ENCODE results near the gene A1BG.
"Not testable (repeated sequence)": the region's sequence is repeated elsewhere in the genome, so short reads cannot be mapped to it uniquely, and the experiment has no call there.

Gene A1BG

DNA sequence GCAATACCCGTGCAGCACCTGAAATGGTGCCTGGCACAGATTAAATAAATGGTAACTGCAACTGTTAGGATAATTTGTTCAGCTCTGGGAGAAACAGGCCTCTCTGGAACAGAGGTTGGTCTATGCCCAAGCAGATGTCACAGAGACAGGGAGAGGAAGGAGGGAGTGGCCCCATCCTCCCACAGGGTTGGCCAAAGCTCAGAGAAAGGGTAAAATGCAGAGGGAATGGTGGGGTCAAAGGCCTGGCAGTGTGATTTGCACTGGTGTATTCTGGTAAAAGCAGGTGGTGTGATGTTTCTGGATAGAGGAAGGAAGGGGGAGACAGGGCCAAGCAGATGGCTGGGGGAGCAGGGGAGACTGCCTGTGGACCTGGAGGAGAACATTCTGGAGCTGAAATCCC, 17.1 kb downstream of the A1BG start:
- no peak for DNase-seq (ENCODE audit: low spot score)

DNA sequence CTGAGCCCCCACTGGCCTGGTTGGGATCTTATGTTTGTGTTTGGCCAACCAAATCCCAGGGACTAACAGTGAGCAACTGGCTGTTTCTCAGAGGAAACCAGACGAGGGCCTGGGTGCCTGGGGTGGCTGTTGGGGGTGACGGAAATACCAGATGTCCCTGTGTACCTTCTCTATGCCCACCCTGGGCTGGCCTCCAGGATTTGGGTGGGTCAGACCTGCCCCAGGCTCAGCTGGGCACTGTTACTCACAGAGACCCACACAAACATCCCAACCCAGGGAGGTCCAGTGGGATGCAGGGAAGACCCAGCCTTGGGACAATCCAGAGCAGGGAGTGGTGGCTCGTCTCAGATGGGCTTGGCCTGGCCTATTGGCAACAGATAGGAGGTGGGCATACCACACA, 17.7 kb downstream of the A1BG start:
- no peak for DNase-seq (ENCODE audit: low spot score)

DNA sequence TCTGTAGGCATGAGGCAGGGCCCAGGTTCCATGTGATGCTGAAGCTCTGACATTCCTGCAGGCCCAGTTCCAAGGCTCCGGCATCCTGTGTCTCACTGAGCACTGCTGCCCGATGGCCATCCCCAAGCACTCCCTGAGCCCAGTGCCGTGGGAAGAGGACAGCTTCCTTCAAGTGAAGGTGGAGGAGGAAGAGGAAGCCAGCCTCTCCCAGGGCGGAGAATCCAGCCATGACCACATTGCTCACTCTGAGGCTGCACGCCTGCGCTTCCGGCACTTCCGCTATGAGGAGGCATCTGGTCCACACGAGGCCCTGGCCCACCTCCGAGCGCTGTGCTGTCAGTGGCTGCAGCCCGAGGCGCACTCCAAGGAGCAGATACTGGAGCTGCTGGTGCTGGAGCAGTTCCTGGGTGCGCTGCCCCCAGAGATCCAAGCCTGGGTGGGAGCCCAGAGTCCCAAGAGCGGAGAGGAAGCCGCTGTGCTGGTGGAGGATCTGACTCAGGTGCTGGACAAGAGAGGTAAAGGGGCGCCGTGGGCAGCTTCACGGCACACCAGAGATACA, 18.5 kb downstream of the A1BG start:
- DNase-seq (ENCODE audit: low spot score), result no peak

DNA sequence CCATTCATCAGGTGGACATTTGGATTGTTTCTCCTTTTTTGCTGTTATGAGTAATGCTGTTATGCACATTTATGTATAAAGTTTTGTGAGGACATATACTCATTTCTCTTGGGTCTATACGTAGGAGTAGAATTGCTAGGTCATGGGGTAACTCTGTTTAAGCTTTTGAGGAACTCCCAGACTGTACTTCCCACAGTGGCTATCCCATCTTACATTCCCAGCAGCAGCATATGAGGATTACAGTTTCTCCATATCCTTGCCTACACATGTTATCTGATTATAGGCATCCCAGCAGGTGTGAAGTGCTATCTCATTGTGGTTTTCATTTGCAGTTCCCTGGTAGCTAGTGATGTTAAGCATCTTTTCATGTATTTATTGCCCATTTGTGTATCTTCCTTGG, 20.6 kb downstream of the A1BG start:
- DNase-seq (ENCODE audit: low spot score), result no peak

DNA sequence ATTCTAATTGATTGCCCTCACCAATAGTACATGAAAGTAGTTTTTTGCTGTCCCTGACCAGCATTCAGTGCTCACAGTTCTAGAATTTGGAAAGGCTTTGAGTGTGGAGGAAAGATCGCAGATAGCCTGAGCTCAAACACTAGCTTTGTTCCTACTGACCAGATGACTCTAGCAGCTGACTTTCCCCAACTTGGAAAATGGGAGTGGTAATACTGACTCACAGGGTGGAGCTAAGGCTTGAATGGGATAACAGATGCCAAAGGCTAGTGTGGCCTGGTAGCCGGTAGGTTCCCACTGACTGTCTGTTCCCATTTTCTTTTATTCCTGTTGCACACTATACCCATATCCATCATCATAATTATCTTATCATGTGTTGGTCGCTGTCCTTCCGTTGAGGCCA, 22.8 kb downstream of the A1BG start:
- DNase-seq (ENCODE audit: low spot score), result no peak

DNA sequence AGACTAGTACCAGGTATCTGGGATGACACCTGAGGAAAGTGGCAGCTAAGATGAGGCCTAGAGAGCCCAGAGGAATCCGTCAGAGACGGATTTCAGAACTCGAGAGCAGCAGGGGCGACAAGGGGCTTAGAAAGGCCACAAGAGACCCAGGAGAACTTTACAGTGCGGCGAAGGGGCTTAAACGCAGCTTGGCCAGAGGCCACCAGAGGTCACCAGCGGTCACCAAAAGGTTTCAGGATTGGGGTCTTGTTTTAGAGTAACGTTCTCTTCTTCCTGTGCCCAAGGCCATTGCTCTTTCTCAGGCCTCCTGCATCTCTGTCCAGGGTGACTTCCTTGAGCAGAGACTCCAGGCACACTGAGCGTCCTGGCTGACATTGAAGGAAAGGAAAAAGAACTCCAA, 24.3 kb downstream of the A1BG start:
- DNase-seq (ENCODE audit: low spot score), result no peak

DNA sequence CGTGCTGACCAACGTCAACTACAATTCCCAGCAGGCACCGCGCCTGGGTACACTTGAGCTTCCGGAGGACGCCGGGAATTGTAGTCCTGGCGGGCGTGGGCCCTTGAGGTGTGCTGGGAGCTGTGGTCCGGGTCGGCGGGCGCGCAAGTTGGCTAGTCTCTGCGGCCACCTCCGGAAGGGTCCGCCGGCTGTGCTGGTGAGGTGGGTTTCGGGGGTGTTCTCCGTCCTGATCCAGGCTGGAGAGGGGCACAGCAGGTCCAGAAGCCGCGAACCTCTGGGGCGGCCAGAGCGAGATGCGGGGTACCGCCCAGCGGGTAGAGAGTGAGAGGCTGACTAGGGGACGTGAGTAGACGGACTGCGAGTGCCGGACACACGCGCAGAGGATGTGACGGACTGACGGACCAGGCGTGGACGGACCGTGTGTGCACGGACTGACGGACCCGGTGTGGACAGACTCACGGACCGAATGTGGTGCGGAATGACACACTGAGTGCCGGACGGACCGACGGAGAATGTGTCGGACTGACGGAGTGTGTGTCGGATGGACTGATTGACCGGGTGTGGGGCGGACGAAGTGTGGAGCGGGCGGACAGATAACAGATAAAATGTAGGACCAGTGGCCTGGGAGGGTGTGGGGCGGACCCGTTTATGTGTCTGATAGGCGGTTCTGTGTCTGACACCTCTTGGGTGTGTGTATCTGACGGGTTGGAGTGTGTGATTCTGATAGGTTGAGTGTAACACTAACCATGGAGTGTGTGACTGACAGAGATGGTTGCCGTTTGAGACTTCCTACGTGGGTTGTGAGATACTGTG, 26.2 kb downstream of the A1BG start, which contains the start of gene ZSCAN22:
Gene ZSCAN22, plus strand, starts transcription at position 81 of the 813 bp plus-strand sequence. CDS start 7,809 bp downstream, outside the sequence.
- peak; percentile 97 for DNase-seq (ENCODE audit: low spot score)

DNA sequence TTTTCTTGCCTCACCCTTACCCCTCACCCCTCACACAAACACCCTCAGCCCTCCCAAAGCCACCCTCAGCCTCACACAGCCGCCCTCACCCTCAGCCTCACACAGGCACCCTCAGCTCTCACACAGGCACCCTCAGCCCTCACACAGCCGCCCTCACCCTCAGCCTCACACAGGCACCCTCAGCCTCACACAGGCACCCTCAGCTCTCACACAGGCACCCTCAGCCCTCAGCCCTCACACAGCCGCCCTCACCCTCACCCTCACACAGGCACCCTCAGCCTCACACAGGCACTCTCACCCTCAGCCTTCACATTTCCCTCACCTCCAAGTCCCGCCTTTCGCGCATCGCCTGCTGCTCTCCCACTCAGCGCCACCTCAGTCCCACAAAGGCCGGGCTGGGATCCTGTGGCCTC, 26.8 kb downstream of the A1BG start:
- no peak for DNase-seq (ENCODE audit: low spot score)

DNA sequence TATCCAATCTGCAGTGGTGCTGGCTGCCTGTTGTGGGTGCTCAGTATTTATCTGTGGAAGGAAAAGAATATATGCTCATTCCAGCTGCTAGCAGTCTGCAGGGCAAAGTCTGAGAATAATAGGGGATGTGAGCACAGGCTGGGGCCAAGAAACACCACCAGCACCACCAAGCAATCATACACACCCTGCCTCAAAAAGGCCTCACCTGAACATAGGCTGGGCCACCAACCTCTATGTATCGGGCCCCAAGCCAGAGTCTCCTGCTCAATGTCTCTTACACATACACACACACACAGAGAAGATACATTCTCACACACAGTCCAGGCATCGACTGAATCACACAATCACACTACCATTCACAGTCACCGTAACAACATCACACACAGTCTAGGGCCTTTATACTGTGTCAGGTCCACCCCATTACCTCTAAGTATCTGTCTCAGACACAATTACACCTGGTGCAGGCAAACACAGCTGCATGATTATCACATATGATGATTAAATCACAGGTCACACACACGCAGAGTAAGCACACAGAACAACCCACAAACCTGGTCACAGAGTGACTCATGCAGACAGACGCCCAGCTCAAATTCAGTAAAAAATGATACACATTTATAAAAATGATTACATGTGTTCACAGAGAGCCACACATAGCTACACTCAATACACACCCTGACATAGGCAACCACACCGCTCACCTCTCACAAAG, 27.8 kb downstream of the A1BG start:
- no peak for DNase-seq (ENCODE audit: low spot score)

DNA sequence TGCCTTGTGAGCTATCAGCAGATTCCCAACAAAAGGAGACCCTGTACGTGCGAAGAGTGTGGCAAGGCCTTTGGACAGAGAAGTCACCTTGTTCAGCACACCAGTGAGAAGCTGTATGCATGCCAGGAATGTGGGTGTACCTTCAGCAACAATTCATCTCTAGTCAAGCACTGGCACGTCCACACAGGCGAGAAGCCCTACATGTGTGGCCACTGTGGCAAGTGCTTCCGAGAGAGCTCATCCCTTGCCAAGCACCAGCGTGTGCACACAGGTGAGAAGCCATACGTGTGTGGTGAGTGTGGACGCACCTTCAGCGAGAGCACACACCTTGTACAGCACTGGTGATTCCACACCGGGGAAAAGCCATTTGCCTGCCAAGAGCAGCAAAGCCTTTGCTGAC, 34.1 kb downstream of the A1BG start:
- no peak for DNase-seq (ENCODE audit: low spot score)

DNA sequence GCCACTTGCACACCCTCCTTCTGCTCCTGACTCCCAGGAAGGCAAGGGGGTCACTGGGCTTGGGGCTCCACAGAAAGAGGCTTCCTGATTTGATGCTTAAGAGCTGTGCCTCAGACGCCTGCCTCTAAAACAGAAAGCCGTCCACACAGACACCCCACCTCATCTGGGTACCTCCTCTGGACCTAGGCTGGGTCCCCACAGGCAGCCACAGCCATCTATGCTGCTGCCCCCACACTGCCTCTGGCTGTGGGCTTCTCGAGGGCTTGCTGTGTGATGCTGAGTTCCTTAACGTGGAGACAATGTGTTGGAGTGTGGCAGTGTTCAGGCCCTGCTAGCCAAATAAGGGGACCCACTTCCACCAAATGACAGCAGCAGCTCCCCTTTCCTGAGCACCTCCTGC, 35.0 kb downstream of the A1BG start:
- no peak for DNase-seq (ENCODE audit: low spot score)

DNA sequence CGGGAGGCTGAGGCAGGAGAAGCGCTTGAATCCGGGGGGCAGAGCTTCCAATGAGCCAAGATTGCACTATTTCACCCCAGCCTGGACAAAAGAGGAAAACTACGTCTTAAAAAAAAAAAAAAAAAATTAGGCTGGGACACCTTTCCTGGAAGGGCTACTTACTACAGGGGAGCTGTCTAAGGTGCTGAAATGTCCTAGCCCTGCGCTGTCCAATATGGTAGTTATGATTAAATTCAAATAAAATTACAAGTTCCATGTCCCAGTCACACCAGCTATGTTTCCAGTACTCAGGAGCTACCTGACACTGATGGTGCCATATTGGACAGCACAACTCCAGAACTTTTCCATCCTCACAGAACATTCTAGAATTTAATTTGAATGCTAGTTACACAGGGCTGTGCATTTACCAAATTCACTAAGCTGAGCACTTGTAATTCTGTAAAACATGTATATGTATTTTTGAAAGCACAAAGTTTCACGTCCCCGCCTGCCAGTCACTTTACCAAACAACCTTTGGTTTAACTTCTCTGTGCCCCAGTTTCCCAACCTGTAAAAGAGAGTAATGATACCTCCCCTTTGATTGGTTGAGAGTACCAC, 35.7 kb downstream of the A1BG start:
- no peak for DNase-seq (ENCODE audit: low spot score)

DNA sequence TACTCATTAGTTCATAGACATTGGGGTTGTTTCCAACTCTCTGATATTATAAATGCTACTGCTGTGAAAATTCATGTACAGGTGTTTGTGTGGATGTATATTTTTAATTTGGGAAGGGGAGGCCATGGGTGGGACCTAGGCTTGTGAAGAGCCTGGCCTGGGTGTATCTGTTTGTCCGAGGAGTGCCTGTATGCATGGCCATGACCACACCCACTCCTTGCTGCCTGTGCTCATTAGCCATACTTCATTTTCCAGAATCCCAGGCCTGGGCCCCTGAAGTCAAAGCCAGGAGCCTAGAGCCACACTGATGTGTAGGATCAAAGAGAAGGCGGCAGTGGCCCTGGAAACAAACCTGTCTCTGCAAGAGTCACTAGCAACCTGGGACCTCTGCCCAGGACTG, 37.7 kb downstream of the A1BG start:
- no peak for DNase-seq (ENCODE audit: low spot score)

DNA sequence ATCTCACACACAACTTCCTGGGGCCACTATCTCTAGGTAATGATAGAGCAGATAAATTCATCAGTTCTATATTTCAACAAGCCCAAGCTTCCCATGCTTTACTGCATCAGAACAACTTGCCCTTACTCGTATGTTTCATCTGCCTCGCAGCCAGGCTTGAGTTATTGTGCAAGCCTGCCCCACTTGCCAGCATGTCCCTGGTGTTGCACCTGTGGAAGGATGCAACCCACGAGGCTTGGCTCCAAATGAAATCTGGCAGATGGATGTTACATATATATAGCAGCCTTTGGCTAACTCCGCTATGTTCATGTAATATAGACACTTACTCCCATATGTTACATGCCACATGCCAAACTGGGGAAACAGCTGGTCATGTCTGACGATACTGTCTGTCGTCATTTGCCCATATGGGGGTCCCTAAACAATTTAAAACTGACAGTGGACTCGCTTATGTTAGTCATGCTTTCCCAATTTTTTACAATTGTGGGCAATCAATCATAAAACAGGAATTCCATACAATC, 41.9 kb downstream of the A1BG start:
- DNase-seq (ENCODE audit: low spot score), result no peak

DNA sequence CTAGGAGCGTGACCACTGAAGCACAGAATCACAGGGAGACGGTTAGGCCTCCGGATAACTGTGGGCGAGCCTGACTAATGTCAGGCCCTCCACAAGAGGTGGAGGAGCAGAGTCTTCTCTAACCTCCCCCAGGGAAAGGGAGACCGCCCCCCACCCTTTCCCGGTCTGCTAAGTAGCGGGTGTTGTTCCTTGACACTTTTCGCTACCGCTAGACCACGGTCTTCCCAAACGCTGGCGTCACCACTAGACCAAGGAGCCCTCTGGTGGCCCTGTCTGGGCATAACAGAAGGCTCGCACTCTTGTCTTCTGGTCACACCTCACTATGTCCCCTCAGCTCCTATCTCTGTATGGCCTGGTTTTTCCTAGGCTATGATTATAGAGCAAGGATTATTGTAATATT, 42.6 kb downstream of the A1BG start:
- DNase-seq (ENCODE audit: low spot score), result not testable (repeated sequence)

DNA sequence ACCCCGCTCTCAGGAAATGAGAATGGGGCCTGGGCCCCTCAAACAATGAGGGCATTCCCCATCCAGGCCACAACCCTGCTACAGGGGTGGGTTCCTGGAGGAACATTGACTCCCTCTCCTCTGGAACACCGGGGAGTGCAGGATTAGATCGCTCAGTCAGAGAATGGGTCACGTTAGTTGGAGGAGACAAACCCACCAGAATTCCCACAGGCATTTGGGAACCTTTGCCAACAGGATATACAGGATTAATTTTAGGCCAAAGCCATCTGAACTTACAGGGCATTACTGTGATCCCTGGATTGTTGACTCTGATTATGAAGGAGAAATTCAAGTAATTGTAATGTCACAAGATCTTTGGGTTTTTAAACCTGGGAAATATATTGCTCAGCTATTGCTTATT, 45.6 kb downstream of the A1BG start:
- DNase-seq (ENCODE audit: low spot score), result no peak

DNA sequence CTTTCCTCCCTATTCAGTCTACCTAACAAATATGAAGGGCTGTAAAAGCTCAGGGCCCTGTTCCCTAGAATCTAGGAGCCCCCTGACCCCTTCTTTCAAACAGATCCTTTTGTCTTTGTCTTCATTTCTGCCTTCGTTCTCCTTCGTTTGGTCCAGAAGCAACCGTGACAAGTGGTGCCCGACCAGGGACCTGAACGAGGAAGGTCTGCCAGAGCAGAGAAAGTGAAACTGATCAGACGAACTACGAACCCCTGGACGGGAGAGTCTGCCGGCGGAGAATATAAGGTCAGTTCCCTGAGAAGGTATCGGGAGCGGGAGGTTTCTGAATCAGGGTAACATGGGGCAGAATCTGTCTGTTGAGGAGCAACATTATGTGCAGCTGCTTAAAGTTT, 47.4 kb downstream of the A1BG start:
- no peak for DNase-seq (ENCODE audit: low spot score)

DNA sequence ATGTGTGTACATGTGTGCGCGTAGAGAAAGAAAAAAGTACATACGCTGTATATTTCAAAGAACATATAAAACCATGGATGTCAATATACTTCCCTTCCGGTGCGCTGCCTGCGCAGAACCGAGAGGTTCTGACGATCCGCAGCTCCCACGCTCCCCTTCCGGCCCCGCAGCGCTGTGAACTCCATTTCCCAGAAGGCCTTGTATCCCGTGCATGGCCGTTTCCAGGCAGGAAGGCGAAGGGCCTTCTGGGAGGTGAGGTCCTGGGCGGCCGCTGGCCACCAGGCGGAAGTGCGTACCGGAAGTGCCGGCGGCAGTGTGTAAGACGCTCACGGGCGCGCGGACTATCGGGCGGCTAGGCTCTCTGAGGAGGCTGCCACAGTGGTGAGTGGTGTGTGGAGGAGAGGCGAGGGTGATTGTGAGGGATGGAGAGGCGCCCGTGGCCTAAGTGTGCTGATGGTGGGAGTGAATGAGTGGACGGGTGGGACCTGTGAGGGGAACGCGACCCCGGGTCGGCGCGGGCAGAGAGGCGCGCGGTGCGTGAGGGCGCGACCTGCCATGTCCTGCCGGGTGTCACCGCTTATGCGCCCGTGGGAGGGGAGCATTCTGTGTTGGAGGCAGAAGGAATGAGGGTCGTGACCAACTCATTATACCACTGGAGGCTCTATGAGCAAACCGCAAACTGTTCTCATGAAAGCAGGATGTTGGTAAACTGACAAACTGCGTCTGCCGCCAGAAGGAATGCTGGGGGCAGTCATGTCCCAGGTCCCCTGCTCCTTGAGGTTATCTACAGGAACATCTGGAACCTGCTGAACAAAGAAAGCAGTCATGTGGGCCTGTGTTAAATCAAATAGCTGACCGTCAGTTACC, 48.0 kb downstream of the A1BG start, which contains the start of gene ERVK3-1:
Gene ERVK3-1, plus strand, starts transcription at position 313 of the 867 bp plus-strand sequence. CDS start 6,792 bp downstream, outside the sequence.
- DNase-seq (ENCODE audit: low spot score), result peak; percentile 96

DNA sequence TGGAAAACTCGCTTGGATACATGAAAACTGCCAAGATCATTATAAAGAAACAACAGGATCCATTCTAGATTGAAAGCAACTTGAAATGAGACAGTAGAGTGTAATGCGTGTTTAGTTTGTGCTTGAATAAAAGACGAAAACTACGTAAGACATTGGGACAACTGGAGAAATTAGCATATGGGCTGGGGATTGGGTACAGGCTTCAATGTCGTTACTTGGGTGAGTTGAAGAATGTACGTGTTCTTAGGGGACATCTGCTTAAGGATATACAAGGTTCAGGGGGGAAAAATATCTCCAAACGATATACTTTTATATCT, 48.6 kb downstream of the A1BG start:
- no peak for DNase-seq (ENCODE audit: low spot score)

DNA sequence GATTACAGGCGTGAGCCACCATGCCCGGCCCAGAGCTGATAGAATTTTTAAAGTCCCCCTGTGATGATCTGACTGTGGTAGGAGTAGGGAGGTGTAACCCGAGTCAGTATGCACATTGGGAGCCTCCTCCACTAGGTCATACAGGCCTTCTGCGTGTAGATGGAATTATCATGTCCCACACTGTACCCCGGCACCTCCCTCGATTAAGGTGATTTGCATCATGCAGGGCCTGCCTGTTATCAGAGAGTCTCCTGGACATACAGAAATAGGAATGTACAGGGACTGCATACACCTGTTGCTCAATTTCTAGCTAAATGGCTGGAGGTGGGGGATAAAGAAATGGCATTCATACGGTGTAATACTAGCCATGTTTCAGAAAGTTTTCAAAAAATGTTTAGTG, 49.0 kb downstream of the A1BG start:
- no peak for DNase-seq (ENCODE audit: low spot score)

DNA sequence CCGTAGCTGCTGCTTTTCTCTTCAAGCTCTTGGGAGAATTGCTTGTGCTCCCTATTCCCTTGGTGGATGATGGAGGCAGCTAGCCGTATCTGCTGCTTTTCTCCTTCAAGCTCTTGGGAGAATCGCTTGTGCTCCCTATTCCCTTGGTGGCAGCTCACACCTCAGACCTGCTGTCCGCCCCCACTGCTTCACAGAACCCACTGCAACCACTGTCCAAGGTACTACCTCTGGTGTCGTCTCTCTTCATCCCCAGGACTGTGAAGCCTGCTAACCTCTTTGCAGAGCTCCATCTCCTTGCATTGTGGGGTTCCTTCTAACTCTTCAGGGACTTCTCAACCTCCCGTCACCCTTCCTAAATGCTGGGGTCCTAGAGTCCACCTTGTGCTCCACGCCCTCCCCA, 52.7 kb downstream of the A1BG start:
- DNase-seq (ENCODE audit: low spot score), result no peak

DNA sequence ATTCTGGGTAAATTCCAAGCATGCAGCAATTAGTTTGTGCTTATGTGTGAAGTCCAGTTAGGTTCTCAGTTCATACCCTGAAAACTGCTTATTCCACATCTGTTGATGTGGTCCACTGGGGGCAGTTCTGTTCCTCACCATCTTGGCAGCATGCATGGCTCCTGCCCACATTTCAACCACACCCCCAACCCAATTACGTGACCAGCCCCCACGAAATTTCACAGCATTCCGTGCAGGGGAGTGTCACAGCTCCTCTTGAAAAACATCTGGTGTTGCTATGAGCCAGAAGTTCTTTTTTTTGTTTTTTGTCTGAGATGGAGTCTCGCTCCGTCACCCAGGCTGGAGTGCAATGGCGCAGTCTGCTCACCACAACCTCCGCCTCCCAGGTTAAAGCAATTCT, 57.2 kb downstream of the A1BG start:
- DNase-seq (ENCODE audit: low spot score), result no peak
